Endothelial cell (in vitro differentiated cells): Measurements from ENCODE around the gene CAMSAP1. TPM values are rescaled to one million over a fixed set of nuclear protein-coding genes. Genes with fewer than 3 reads are reported as not detected.

ENCODE experiments used
- DNase-seq: peaks from one replicate; pipeline ENCODE4 v3.0.0; 2021; ENCODE audit warnings: low spot score
- H3K27ac Mint-ChIP-seq: one replicate; pipeline ENCODE4 v1.8.0; 2021; ENCODE audit warnings: mixed read lengths, inconsistent platforms; ENCODE audit not compliant: unreplicated experiment
- H3K27me3 Mint-ChIP-seq: one replicate; pipeline ENCODE4 v1.8.0; 2021; ENCODE audit warnings: mild to moderate bottlenecking, moderate library complexity, mixed read lengths, inconsistent platforms; ENCODE audit not compliant: unreplicated experiment
- H3K36me3 Mint-ChIP-seq: one replicate; pipeline ENCODE4 v1.8.0; 2021; ENCODE audit warnings: mild to moderate bottlenecking, low read depth, mixed read lengths, inconsistent platforms; ENCODE audit not compliant: unreplicated experiment
- H3K4me1 Mint-ChIP-seq: one replicate; pipeline ENCODE4 v1.8.0; 2021; ENCODE audit warnings: mild to moderate bottlenecking, mixed read lengths, inconsistent platforms; ENCODE audit not compliant: unreplicated experiment
- H3K4me3 Mint-ChIP-seq: one replicate; pipeline ENCODE4 v1.8.0; 2021; ENCODE audit warnings: mild to moderate bottlenecking, mixed read lengths, inconsistent platforms; ENCODE audit not compliant: unreplicated experiment
- H3K9me3 Mint-ChIP-seq: one replicate; pipeline ENCODE4 v1.8.0; 2021; ENCODE audit warnings: mixed read lengths, inconsistent platforms; ENCODE audit not compliant: unreplicated experiment
- CTCF ChIP-seq: fragments of 200-600 bp; sonication (generic); IDR thresholded peaks from one replicate; pipeline ENCODE4 v1.5.0; 2021; ENCODE audit warnings: antibody characterized with exemption; ENCODE audit not compliant: unreplicated experiment
- total RNA-seq: library from RNA; stranded (reverse); fragmentation: NEBNext Ultra II Directional; extraction: Animal tissue kit (Norgen Biotek cat#: 25700); gene quantifications from one replicate; pipeline ENCODE4 v1.2.1, GENCODE V29; 2021; ENCODE audit not compliant: unreplicated experiment

Gene CAMSAP1
- total RNA-seq, 1 donor from 2014 or later: 44.7 TPM

DNA sequence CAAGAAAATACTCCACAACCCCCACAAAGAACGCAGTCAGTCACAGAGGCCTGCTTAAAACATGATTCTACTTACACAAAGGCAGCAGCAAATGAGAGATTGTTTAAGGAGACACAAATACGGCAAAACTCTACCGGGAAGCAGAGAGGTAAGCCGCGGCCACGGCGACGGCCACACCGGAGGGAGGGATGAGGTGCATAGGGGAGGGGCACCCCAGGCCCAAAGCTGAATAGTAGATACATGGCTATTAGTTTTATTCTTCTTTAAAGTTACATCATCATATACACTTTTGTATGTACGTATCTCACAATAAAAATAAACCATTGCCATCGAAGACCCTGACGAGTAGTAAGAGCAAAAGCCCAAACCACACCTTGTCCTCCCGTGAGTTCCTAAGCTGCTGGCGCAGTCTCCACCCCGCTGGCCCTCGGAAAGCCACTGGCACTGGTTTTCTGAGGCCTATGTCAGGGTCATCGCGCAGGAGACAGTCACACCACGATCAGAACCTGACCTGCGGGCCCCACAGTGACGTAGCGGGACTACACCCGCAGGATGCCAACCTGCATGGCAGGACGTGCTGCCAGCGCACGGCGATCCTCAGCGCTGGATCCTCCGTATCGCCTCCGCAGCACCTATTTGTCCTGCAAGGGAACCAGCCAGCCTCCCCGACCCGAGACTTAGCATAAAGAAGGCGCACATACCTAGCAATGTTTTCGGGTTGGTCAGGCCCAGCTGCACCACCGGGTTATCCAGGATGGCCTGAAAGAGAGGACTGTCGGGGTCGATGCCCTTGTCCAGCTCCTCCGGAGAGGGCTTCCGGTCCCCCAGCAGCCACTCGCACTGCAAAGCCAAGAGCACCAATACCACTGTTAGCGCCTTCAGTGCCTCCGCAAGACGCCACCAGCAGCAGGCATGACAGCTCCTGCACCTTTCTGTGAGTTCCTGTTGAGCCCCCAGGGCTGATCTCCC is 30.5 kb upstream of the CAMSAP1 start:
- peaks cover 41% of the 10 kb centered on the region for H3K36me3 Mint-ChIP-seq
- H3K4me3 Mint-ChIP-seq: peak overlapping the region; percentile 48

GRCh38 chr9:135933114-135933513 is 25.8 kb upstream of the CAMSAP1 start:
- Mint-ChIP-seq H3K36me3 (peaks cover 31% of the 10 kb centered on the region), H3K4me1 (no peaks in the 10 kb centered on the region), H3K9me3 (no peaks in the 10 kb centered on the region), H3K27ac (no peak overlapping the region), H3K4me3 (no peak overlapping the region), H3K27me3 (peaks cover under 1% of the 10 kb centered on the region)
- DNase-seq: no peak
- TF ChIP-seq CTCF: no peak

More for the DNA sequence above, 30.5 kb upstream of the CAMSAP1 start:
- Mint-ChIP-seq H3K4me1 (peaks cover 2% of the 10 kb centered on the region), H3K9me3 (no peaks in the 10 kb centered on the region), H3K27me3 (peaks cover 2% of the 10 kb centered on the region), H3K27ac (peak overlapping the region; percentile 43)
- TF ChIP-seq CTCF: no peak
- no peak for DNase-seq

DNA sequence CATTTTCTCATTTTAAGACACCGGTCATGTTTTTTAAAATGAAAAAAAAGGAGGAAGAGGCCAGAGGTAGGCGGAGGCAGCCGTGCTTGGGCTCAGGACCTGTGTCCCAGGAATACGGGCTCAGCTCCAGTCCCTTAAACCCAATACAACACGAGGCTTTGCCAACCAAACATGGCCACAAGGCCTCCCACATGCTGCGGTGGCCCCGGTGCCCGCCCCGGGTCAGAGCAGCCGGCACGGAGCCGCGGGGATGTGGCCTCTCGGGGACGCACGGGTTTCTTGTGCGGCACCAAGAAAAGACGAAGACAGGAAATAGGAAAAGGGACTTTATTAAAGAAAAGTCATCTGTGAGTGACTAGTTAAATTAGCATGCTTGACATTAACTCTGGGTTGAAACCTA is 25.3 kb upstream of the CAMSAP1 start:
- Mint-ChIP-seq H3K4me3 (no peak overlapping the region), H3K9me3 (no peaks in the 10 kb centered on the region)
- no peak for DNase-seq

GRCh38 chr9:135931349-135931820 is 24.0 kb upstream of the CAMSAP1 start:
- Mint-ChIP-seq H3K4me3 (no peak overlapping the region), H3K36me3 (peaks cover 17% of the 10 kb centered on the region), H3K27ac (no peak overlapping the region), H3K4me1 (no peaks in the 10 kb centered on the region), H3K9me3 (no peaks in the 10 kb centered on the region), H3K27me3 (peaks cover 2% of the 10 kb centered on the region)
- no peak for TF ChIP-seq CTCF
- no peak for DNase-seq

More for the DNA sequence above, 25.3 kb upstream of the CAMSAP1 start:
- no peak overlapping the region for H3K27ac Mint-ChIP-seq
- peaks cover 2% of the 10 kb centered on the region for H3K27me3 Mint-ChIP-seq
- no peaks in the 10 kb centered on the region for H3K4me1 Mint-ChIP-seq
- peaks cover 28% of the 10 kb centered on the region for H3K36me3 Mint-ChIP-seq
- TF ChIP-seq CTCF: no peak
